Measurements from ENCODE around the gene PTPN18.

DNA sequence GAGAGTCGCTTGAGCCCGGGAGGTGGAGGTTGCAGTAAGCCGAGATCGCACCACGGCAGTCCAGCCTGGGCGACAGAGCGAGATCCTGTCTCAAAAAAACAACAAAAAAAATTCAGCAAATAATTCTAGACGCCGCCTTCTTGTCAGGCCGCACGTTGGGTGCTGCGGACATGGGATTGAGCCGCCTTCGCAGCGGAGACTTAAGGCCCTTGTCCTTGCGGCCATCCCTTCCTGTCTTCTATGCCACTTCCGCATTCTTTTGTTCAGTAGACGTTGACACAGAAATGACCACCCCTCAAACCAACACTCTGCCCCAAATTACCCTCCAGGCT lies 15.8 kb downstream of the PTPN18 start:
- TF ChIP-seq, protein P1, sequence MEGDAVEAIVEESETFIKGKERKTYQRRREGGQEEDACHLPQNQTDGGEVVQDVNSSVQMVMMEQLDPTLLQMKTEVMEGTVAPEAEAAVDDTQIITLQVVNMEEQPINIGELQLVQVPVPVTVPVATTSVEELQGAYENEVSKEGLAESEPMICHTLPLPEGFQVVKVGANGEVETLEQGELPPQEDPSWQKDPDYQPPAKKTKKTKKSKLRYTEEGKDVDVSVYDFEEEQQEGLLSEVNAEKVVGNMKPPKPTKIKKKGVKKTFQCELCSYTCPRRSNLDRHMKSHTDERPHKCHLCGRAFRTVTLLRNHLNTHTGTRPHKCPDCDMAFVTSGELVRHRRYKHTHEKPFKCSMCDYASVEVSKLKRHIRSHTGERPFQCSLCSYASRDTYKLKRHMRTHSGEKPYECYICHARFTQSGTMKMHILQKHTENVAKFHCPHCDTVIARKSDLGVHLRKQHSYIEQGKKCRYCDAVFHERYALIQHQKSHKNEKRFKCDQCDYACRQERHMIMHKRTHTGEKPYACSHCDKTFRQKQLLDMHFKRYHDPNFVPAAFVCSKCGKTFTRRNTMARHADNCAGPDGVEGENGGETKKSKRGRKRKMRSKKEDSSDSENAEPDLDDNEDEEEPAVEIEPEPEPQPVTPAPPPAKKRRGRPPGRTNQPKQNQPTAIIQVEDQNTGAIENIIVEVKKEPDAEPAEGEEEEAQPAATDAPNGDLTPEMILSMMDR (IDR thresholded peaks at IDR 0.05): no peak
- TF ChIP-seq JUN (IDR thresholded peaks at IDR 0.05) (no peak), POLR2A (IDR thresholded peaks at IDR 0.05; ENCODE audit: low read length) (no peak), SREBF2 (IDR thresholded peaks at IDR 0.05) (no peak), RNF2 (IDR thresholded peaks at IDR 0.05; ENCODE audit: borderline replicate concordance, low read depth) (no peak), BHLHE40 (IDR thresholded peaks at IDR 0.05; ENCODE audit: low read depth, low read length) (no peak), RAD21 (conservative IDR thresholded peaks at IDR 0.05 in 1 of 2, IDR thresholded peaks at IDR 0.05 in 1 of 2) (no peak), EHMT2 (IDR thresholded peaks at IDR 0.05; ENCODE audit: low read depth) (no peak), RFX5 (IDR thresholded peaks at IDR 0.05) (no peak), ZNF302 (CRISPR knock-in tag; IDR thresholded peaks at IDR 0.05) (no peak), ZSCAN20 (CRISPR knock-in tag; IDR thresholded peaks at IDR 0.05) (no peak), POLR2AphosphoS2 (conservative IDR thresholded peaks at IDR 0.05; ENCODE audit: low read length) (no peak), NR3C1 (IDR thresholded peaks at IDR 0.05) (no peak)
- TF ChIP-seq, protein P2, sequence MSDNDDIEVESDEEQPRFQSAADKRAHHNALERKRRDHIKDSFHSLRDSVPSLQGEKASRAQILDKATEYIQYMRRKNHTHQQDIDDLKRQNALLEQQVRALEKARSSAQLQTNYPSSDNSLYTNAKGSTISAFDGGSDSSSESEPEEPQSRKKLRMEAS (IDR thresholded peaks at IDR 0.05): no peak

Measured in A549 (cell line).